Common myeloid progenitor, CD34-positive (primary cell): ENCODE data around the gene C1GALT1.

Experiments
- CTCF ChIA-PET: fragments of 350-600 bp; sonication (Branson Sonifier 250); formaldehyde crosslinking; loops from one replicate; lab custom pipeline; 2021; ENCODE audit warnings: antibody characterized with exemption; lab: Charles Lee
- POLR2A ChIA-PET: fragments of 350-600 bp; sonication (Branson Sonifier 250); formaldehyde crosslinking; loops from one replicate; lab custom pipeline; 2021; ENCODE audit warnings: antibody characterized with exemption; lab: Charles Lee
- DNase-seq, 3 donors: peaks; one replicate each; pipeline versions ENCODE4 v3.0.0 to v3.0.0-alpha.2; 2013
- H3K27ac ChIP-seq, 2 experiments: 1 replicate in 1 of 2; 2 replicates in 1 of 2; pipeline ENCODE4 v1.7.0; 2013; ENCODE audit warnings: inconsistent platforms in 2 of 2, low read length in 2 of 2, mild to moderate bottlenecking in 2 of 2, low read depth in 1 of 2, moderate library complexity in 1 of 2; ENCODE audit not compliant: severe bottlenecking in 2 of 2, insufficient read depth in 1 of 2, poor library complexity in 1 of 2
- H3K27me3 ChIP-seq, 5 experiments: replicated peaks in 2 of 5; 1 replicate in 3 of 5; 2 replicates in 2 of 5; pipeline versions ENCODE4 v1.6.1 to v1.7.0; 2013; ENCODE audit warnings: low read length in 4 of 5, mild to moderate bottlenecking in 2 of 5, moderate library complexity in 2 of 5, inconsistent platforms in 1 of 5; ENCODE audit not compliant: insufficient read depth in 5 of 5, control insufficient read depth in 4 of 5
- H3K36me3 ChIP-seq, 4 experiments: 1 replicate in 2 of 4; 2 replicates in 2 of 4; pipeline versions ENCODE4 v1.6.1 to v1.7.0; 2013; ENCODE audit warnings: low read length in 3 of 4, control low read depth in 1 of 4, mild to moderate bottlenecking in 1 of 4; ENCODE audit not compliant: control insufficient read depth in 4 of 4, insufficient read depth in 4 of 4
- H3K4me1 ChIP-seq, 4 experiments: 1 replicate in 3 of 4; 2 replicates in 1 of 4; pipeline versions ENCODE4 v1.6.1 to v1.7.1; 2013; ENCODE audit warnings: low read length in 3 of 4, mild to moderate bottlenecking in 3 of 4, control low read depth in 1 of 4, inconsistent platforms in 1 of 4, moderate library complexity in 1 of 4; ENCODE audit not compliant: control insufficient read depth in 4 of 4, insufficient read depth in 4 of 4; ENCODE audit errors: control extremely low read depth in 1 of 4
- H3K4me3 ChIP-seq, 7 experiments: 1 replicate in 4 of 7; 2 replicates in 3 of 7; pipeline versions ENCODE4 v1.5.1 to v1.7.0; 2013; ENCODE audit warnings: mild to moderate bottlenecking in 7 of 7, low read length in 6 of 7, moderate library complexity in 6 of 7, inconsistent platforms in 2 of 7, low read depth in 2 of 7, control low read depth in 1 of 7; ENCODE audit not compliant: insufficient read depth in 4 of 7, control insufficient read depth in 1 of 7; ENCODE audit errors: extremely low read depth in 1 of 7
- H3K9me3 ChIP-seq, 5 experiments: 1 replicate in 4 of 5; 2 replicates in 1 of 5; pipeline versions ENCODE4 v1.6.1 to v1.7.1; 2013; ENCODE audit warnings: low read length in 4 of 5, mild to moderate bottlenecking in 2 of 5, inconsistent platforms in 1 of 5, low read depth in 1 of 5, moderate library complexity in 1 of 5; ENCODE audit not compliant: control insufficient read depth in 4 of 5, insufficient read depth in 2 of 5; ENCODE audit errors: control extremely low read depth in 1 of 5
- WGBS: methylation state at CpG from one replicate; pipeline ENCODE4 v1.1.5; 2013; ENCODE audit not compliant: insufficient coverage; 5-methylcytosine and 5-hydroxymethylcytosine counted together

C1GALT1 gene

DNA sequence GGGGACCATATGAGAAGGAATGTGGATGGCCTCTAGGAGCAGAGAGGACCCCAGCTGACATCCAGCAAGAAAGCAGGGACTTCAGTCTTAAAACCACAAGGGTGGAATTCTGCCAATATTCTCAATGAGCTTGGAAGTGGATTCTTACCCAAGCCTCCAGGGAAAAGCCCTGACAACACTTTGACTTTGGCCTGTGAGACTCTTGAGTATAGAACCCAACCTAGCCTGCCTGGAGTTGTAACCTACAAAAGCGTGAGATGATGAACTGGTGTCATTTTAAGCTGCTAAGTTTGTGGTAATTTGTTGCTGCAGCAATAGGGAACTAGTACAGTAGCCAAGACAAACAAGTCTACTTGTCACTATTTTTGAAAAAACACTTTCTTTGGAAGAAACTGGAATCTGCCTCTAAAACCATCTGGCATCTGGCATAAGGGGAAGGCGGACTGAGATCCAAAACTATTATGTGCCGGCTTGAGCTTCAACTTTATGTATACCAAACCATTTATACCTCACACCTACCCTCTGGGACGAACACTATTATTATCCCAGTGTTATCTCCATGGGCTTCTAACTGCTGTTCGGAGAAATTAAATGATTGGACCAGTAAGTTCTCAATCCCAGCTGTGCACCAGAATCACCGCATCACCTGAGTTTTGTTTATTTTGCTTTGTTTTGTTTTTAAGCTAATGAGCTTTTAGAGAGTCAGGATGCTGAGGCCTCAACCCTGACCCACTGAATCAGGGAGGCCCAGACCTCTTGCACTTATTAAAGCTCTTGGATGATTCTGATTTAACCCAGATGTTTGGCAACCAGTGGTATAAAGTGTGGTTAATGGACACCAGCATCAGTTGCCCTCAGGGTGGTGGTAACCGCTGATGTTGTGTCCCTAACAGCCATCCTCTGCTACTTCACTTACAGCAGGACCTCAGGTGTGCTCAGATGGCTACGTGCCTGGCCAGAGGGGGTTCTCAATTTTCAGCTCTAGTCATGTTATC lies 83.0 kb downstream of the C1GALT1 start:
- Histone ChIP-seq H3K9me3 (peaks cover 0 to 12% (median 0%) of the 10 kb centered on the region in 5 experiments), H3K27ac (no peak overlapping the region), H3K27me3 (no peaks in the 10 kb centered on the region), H3K4me3 (no peak overlapping the region), H3K36me3 (no peaks in the 10 kb centered on the region), H3K4me1 (no peaks in the 10 kb centered on the region)
- WGBS = 100% methylated on average over 6 of the region's 8 CpGs
- CTCF ChIA-PET = interaction anchor here (0.9 kb wide), 1 partner anchor 1011 kb away, joined by 3 read pairs; no protein-coding TSS in a partner anchor
- POLR2A ChIA-PET = no interaction called here
- DNase-seq = peak in 1 of 3 donors; percentile 5

GRCh38 chr7:7266257-7266881 lies 84.0 kb downstream of the C1GALT1 start:
- DNase-seq = no peak
- ChIA-PET CTCF (no interaction called here), POLR2A (no interaction called here)
- no peak overlapping the region for H3K4me3 ChIP-seq
- no peak overlapping the region for H3K27ac ChIP-seq
- H3K36me3 ChIP-seq = no peaks in the 10 kb centered on the region
- WGBS = 100% methylated on average over 1 of the region's 6 CpGs
- no peaks in the 10 kb centered on the region for H3K4me1 ChIP-seq
- H3K9me3 ChIP-seq = peaks cover 0 to 5% (median 0%) of the 10 kb centered on the region in 5 experiments
- no peaks in the 10 kb centered on the region for H3K27me3 ChIP-seq

DNA sequence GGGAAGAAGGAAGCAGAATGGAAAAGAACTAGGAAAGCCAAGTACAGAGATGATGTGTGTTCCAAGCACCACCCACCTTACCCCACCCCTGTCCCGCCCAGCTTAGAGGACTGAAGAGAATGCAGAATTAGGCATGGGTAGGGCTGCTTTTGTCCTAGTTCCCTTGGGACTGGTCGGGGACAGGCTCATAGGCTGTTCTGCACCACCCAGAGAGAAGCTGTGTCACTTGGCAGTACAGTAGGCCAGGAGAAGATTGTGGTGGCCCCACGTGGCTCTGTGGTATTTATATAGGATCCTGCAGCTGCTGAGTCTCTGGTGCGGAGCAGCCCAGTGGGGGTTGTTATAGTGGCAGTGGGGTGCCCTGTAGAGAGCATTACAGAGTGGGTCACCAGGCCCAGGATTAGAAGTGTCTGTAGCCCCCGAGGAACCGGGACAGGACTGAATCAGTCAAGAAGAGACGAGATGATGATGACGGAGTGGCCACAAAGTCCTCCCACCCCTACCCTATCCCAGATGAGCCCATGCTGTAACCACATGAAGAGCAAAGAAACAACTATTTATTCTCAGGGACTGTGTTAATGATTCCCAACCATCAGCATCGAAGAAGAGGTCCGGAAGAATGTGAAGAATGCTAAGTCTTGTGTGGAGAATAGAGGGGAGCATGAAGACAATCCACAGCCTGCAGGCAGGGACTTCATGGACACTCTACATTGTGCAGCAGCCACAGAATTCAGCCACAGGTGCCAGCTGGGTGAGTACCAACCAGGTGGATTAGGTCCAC lies 88.9 kb downstream of the C1GALT1 start:
- CTCF ChIA-PET = no interaction called here
- Histone ChIP-seq H3K27me3 (no peaks in the 10 kb centered on the region), H3K27ac (no peak overlapping the region), H3K4me3 (no peak overlapping the region), H3K36me3 (no peaks in the 10 kb centered on the region), H3K4me1 (peaks cover 1 to 6% (median 4%) of the 10 kb centered on the region in 4 experiments), H3K9me3 (no peaks in the 10 kb centered on the region)
- 97% methylated on average over 5 of the region's 10 CpGs for WGBS
- POLR2A ChIA-PET = no interaction called here
- no peak for DNase-seq

- CTCF ChIA-PET = no interaction called here
- Histone ChIP-seq H3K4me3 (no peak overlapping the region), H3K9me3 (no peaks in the 10 kb centered on the region), H3K27me3 (no peaks in the 10 kb centered on the region), H3K36me3 (no peaks in the 10 kb centered on the region), H3K27ac (no peak overlapping the region), H3K4me1 (peaks cover 5 to 15% (median 9%) of the 10 kb centered on the region in 4 experiments)
- no CpG with 5 or more reads among the region's 1 CpG for WGBS
- DNase-seq = no peak
- POLR2A ChIA-PET = no interaction called here
Measured at GRCh38 chr7:7272294-7272693, 90.0 kb downstream of the C1GALT1 start.

GRCh38 chr7:7274782-7275181 lies 92.4 kb downstream of the C1GALT1 start:
- no peaks in the 10 kb centered on the region for H3K36me3 ChIP-seq
- H3K4me3 ChIP-seq = no peak overlapping the region
- H3K27me3 ChIP-seq = no peaks in the 10 kb centered on the region
- no peaks in the 10 kb centered on the region for H3K9me3 ChIP-seq
- ChIA-PET CTCF (no interaction called here), POLR2A (no interaction called here)
- no peak overlapping the region for H3K27ac ChIP-seq
- 83% methylated on average over 1 of the region's 3 CpGs for WGBS
- no peak for DNase-seq
- peaks cover 5 to 15% (median 9%) of the 10 kb centered on the region in 4 experiments for H3K4me1 ChIP-seq

DNA sequence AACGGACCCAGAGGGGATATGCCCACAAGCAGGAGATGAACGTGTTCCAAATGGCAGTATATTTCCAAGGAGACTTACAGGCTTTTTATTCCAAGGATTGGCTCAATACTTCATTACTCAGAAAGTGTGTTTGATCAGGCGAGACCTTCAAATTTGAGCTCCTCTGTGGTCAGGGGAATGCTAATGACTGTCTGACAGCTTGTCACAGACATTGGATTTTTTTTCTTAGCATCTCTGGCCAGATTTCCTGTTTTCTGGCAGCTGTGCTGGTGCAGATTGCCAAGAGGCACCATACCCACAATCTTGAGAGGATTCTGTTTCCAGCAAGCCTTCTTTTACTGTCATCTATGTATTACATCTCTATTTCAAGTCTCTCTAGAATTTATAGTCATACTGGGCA lies 93.8 kb downstream of the C1GALT1 start:
- Histone ChIP-seq H3K4me1 (peaks cover 5 to 15% (median 9%) of the 10 kb centered on the region in 4 experiments), H3K36me3 (no peaks in the 10 kb centered on the region), H3K27ac (no peak overlapping the region), H3K9me3 (peaks cover 0 to 4% (median 0%) of the 10 kb centered on the region in 5 experiments), H3K4me3 (peak overlapping the region in 2 of 7 experiments; percentile 40 to 44), H3K27me3 (no peaks in the 10 kb centered on the region)
- ChIA-PET CTCF (no interaction called here), POLR2A (no interaction called here)
- peak in 2 of 3 donors; percentile 81 to 86 for DNase-seq
- WGBS = 31% methylated on average over 3 of the region's 3 CpGs
